Umbilical cord (tissue), 2 donors: ENCODE results near the gene PAGE2. TPM values are rescaled to one million over a fixed set of nuclear protein-coding genes. Genes with fewer than 3 reads are reported as not detected.
A peak's percentile ranks its signal among the peaks of the same experiment; 100 is the strongest.
"Not testable (repeated sequence)": the region's sequence is repeated elsewhere in the genome, so short reads cannot be mapped to it uniquely, and the experiment has no call there.

Experiments
- DNase-seq: peaks from one replicate; pipeline ENCODE4 v3.0.0-alpha.2; 2015; ENCODE audit warnings: low spot score
- total RNA-seq: library from RNA; depleted of rRNA; stranded (reverse); fragments of >200 nt; gene quantifications from one replicate; pipeline ENCODE4 v1.2.3, GENCODE V29; 2014; ENCODE audit warnings: low replicate concordance; ENCODE audit not compliant: insufficient read depth

PAGE2 gene, protein sequence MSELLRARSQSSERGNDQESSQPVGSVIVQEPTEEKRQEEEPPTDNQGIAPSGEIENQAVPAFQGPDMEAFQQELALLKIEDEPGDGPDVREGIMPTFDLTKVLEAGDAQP
- total RNA-seq = not detected

DNA sequence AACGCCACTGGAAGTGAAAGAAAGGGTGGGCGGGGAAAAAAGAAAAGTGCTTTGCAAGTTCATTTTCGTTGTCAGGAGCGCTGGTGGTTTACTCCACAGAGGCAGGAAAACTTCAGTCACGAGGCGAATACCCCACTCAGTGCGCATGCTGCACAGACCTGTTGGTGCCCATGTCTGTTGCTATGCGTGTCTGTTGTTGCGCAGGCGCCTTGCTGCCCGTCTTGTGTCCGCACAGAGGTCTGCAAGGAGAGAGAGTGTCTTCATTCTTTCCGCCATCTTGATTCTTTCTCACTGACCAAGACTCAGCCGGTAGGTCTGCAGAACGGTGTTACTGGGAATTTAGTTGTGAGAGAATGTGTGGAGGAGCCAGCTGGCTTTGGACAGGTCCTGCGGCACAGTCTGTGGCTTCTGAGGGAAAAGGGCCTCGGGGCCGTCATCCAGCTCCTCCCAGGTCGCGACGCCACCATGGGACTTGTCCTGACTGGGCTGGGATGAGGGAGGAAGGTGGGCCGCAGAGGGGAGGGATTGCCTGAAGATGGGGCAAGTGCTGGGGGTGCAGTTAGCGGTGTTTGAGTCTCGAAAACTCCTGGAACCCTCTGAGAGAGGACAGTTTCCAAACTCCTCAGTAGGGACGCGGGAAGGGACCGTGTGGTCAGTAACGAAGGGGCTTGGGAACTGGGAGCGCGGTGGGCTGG is at the start of gene PAGE2:
Gene PAGE2 (plus strand): TSS at position 224 of the 695 bp plus-strand sequence. CDS start 1,003 bp downstream, outside the sequence.
- no peak for DNase-seq

DNA sequence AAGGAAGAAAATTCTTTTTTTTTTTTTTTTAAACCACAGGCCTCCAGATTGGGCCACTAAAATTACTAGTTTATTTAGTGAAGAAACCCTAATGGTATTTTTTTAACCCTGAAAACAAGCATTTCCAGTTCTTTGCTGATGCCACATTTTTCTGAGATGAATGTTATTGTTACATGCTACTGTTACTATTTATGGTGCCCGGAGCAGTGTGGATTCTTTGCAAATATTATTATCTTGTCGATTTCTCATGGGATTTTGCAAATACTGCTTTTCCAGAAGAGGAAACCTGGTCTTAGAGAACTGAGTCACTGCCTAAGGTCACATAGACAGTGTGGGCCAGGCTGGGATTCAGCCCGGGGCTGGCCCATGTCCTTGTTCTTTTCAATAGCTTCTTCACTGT is 49.3 kb upstream of the PAGE2 start:
- no peak for DNase-seq

DNA sequence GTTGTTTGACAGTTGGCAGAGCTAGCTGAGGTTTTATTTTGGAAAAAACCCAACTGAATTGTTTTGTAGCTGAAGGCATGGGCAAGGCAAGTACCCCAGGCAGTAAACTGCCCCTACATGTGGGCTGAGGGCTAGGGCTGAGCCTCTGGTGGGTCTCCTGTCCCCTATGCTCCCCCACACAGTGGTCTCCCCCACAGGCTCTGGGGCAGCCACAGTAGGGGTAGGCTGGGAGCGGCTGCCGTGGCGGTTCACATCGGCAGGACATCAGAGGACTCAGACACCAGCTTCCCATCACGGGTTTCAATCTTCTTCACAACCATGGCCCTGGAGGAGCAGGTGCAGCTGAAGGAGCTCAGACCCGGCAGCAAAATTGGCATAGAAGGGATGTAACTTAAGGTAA is 47.3 kb upstream of the PAGE2 start:
- no peak for DNase-seq

DNA sequence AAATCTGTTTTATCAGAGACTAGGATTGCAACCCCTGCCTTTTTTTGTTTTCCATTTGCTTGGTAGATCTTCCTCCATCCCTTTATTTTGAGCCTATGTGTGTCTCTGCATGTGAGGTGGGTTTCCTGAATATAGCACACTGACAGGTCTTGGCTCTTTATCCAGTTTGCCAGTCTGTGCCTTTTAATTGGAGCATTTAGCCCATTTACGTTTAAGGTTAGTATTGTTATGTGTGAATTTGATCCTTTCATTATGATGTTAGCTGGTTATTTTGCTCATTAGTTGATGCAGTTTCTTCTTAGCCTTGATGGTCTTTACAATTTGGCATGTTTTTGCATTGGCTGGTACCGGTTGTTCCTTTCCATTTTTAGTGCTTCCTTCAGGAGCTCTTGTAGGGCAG is 38.2 kb upstream of the PAGE2 start:
- not testable (repeated sequence) for DNase-seq

DNA sequence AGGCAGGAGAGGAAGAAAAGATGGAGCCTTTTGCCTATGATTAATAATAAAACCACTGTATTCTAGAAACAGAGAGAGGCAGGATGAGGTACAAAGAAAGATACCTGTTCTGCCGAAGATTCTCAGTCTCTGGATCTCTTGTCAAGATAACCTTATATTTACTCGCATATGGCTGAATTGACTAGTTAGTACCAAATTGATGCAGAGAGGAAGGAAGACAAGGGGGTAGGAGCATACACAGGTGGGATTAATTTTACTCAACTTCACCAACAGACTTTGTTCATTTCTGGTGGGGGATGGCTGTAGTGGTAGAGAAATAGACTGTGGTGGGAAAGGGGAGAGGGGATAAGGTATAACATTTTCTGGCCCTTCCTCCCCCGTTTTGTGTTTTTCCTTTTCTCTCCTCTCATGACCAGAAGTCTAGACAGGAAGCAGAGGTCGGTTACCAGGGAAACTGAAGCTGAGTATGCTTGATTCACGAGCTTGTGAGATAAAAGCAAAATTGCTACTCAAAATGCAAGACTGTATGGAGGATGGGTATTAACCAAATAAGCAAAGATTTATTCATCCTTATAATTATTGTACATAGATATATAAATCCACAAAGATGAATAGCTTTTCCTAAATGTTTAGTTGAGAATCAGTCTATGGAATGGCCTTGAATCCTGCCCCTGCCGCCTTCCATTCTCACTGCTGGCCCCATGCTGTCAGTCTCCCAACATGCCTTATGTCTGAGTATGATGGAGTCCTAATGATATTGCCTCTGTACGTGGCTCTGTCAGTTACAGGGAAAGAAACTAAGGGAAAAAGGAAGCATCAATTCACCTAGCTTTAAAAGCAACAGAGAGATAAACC is 31.8 kb upstream of the PAGE2 start:
- DNase-seq = peak; percentile 65

DNA sequence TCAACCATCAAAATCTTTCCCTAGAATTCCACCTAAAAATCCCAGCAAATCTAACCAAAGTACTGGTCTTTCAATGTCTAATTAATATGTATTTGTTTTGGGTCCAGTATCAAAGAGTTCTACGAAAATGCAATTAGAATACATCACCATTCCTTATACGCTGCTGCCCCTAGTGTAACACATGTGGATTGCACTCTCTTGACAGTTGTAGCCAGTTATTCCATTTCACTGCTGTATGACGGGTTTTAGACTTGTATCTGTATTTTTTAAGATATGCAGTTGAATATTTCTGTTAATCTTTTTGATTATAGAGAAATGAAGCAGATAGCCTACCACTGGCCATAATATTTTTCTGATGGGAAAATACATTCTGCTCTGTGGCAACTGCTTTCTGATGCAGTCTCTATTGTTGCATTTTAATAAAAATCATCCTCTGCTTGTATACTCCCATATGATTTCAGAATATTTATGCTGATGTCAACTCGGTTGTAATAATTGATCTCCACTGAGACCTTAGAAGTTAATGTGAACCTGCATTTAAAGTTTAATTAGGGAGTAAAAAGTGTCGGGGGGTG is 31.1 kb upstream of the PAGE2 start:
- peak; percentile 27 for DNase-seq

DNA sequence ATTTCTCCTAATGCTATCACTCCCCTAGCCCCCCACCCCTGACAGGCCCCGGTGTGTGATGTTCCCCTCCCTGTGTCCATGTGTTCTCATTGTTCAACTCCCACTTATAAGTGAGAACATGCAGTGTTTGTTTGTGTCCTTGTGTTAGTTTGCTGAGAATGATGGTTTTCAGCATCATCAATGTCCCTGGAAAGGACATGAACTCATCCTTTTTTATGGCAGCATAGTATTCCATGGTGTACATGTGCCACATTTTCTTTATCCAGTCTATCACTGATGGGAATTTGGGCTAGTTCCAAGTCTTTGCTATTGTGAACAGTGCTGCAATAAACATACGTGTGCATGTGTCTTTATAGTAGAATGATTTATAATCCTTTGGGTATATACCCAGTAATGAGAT is 21.6 kb upstream of the PAGE2 start:
- DNase-seq = not testable (repeated sequence)

DNA sequence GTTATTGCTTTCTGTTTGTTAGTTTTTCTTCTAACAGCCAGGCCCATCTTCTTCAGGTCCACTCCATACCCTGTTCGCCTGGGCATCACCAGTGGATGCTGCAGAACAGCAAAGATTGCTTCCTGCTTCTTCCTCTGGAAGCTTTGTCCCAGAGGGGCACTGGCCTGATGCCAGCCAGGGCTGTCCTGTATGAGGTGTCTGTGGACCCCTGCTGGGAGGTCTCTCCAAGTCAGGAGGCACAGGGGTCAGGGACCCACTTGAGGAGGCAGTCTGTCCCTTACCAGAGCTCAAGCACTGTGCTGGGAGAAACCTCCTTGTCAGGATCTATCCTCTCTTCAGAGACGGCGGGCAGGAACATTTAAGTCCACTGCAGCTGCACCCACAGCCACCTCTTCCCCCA is 16.5 kb upstream of the PAGE2 start:
- DNase-seq = no peak

DNA sequence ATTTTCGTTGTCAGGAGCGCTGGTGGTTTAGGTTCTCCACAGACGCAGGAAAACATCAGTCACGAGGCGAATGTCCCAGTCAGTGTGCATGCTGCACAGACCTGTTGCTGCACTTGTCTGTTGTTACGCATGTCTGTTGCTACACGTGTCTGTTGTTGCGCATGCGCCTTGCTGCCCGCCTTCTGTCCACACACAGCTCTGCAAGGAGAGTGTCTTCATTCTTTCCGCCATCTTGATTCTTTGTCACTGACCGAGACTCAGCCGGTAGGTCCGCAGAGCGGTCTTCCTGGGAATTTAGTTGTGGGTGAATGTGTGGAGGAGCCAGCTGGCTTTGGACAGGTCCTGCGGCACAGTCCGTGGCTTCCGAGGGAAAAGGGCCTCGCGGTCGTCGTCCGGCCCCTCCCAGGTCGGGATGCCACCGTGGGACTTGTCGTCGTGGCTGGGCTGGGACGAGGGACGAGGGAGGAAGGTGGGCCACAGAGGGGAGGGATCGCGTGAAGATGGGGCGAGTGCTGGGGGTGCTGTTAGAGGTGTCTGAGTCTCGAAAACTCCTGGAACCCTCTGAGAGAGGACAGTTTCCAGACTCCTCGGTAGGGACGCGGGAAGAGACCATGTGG is 13.9 kb upstream of the PAGE2 start, which contains the start of gene PAGE2B:
Gene PAGE2B (plus strand): TSS at position 180 of the 617 bp plus-strand sequence. CDS start 1,012 bp downstream, outside the sequence.
- DNase-seq = no peak

DNA sequence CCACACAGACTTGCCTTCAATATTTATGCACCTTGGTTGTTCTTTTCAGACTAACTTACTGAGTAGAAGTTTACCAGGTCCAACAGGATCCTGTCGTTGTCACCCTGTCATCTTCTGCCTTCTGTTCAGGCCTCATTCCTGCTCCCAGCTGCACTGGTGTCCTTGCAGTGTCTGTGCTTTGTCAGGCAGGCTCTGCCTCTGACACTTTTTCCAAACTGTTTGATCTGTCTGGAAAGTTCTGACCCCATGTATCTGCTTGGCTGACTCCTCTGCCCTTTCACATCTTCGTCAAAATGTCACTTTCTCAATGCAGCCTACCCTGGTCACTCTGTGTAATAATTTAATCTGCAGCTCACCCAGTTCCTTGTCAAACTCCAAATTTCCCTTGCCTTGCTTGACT is 9.9 kb downstream of the PAGE2 start:
- DNase-seq = no peak

DNA sequence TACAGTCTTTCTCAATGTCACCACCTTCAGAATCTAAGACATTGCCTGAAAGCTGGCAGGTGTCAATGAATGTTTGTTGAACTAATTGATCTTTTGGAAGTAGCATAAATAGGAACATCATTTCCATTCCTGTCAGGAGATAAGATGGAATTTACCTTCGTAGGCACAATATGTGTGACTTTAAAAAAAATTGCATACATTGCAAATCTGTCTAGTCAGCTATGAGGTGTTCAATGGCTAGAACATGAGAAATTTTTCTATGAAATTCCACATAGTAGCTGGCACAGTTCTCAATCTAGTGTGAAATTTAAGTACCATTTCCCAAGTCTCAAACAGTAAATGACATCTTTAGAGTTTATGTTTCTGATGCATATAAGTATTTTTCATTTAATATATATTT is 10.3 kb downstream of the PAGE2 start:
- DNase-seq = no peak

DNA sequence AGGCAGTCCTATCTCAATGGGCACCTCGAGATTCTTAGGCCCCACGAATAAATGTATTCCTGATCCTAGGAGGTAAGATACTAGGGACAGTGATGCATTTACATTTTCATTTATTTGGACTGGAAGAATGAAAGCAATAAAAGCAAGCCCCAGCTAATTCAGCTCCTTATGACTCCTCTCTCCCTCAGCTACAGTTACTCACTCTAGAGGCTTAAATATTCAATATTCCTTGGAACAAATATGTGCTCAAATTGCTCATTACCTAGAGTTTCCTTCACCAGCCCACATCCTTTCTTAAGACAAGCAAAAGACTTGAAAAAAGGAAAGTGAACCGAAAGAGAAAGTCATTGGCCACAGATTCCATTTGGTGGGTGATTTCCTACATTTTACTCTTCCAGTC is 13.9 kb downstream of the PAGE2 start:
- DNase-seq = no peak

DNA sequence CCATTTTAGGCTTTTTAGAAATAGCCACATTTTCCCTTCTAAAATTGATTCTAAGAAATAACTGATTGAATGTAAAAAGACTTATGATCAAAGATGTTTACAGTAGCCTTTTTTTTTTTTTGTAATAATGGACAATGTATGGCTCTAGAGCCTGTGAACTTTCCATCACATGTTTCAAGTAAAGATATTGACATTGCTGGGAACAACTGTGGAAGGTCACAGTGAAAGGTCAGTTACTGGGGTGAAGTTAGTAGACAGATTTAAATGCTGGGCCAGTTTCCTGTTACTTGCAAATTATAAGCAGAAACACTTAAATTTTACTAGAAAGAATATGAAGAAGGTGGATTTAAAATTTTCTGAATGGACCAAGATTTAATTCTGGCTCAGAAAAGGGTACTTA is 18.4 kb downstream of the PAGE2 start:
- DNase-seq = no peak

DNA sequence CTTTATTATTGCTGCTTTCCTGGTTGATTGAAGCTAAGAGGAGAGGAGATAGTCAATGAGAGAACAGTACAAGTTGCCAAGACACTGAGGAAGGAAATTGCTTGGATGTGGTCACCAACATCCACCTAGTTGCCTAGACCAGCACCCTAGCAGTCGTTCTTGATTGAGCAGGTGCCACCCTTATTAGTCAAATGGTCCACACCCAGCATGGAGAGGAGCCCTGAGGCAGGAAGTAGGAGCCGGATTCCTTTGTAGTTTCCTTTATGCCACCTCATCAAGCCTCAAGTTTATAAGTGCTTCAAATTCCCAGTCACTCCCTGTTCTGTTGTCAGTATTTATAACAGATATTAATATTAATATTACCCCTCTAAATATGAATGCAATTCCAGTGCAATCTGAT is 19.1 kb downstream of the PAGE2 start:
- no peak for DNase-seq

DNA sequence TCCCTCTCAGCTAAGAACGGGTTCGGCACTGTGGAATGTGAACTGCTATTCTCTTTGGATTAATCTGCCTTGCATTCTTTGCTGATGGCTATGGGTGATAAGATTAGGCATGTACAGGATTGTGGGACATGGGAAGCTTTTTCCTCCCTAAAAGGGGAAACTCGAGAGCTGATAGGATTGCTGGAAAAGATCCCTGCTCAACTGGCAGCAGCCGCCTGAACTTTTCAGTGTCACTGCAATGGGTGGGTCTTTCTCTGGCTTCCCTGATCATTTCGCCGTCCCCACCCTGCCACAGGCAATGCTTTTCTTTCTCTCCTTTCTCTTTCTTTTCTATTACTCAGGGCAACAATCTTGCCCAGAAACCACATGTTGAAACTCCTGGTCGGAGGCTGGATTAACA is 20.5 kb downstream of the PAGE2 start:
- peak; percentile 26 for DNase-seq

DNA sequence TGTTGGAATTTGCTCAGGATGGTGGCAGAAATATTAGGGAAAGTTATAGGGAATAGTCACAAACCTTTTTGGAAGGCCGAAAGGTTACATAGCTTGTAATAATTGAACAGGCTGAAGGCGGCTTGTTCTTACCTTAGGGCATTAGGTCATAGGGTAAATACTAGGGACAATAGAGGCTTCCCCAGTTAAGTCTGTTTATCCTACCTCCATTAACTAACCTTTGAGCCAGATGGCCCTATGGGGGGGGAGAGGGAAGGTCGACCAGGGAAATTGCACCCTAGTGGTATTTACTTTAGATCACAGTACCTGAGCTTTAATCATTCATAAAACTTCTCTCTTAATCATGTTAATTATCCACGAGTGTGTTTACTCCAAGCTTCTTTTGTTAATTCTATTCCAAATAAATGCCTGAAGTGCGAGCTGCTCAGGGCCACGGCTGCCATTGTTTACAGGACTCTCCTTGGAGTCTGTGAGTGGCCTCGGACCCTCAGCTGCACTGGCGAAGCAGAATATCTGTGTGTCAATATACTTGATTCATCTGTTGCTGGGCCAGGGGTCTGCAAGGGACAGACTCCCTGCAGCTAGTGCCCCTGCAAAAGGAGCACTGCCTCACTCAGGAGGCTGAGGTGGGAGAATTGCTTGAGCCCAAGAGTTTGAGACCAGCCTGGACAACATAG is 22.9 kb downstream of the PAGE2 start:
- DNase-seq = no peak

DNA sequence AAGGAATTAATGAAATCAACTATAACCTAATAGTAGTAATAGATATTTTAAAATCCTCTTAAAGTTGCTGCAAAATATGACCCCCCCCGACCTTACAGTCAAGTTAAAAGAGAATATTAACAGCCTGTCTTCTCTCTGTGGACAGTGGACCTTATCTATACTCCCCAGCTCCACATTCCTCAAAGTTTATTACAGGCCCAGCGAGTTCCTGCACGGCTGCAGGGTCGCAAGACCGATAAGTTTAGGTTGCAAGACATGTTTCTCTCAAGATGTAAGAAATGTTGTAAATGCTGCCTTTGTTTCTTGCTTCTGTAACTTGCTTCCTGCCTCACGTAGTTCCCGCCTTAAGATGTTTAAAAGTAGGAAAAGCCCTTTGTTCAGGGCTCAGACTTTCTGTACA is 27.8 kb downstream of the PAGE2 start:
- not testable (repeated sequence) for DNase-seq

DNA sequence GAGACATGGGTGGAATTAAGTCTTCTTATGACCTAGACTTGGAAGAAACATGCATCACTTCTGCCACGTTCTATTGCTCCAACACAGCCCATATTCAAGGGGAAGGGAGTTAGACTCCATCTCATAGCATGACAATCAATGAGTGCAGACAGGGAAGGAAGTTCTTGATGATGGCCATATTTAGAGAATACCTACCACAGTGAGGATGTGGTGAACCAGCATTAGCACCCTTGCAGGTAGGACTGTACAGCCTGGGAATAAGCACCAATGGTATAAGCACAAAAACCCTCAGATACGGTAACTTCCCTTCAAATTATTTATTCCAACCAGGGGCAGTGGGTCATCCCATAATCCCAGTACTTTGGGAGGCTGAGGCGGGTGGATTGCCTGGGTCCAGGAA is 29.8 kb downstream of the PAGE2 start:
- no peak for DNase-seq

DNA sequence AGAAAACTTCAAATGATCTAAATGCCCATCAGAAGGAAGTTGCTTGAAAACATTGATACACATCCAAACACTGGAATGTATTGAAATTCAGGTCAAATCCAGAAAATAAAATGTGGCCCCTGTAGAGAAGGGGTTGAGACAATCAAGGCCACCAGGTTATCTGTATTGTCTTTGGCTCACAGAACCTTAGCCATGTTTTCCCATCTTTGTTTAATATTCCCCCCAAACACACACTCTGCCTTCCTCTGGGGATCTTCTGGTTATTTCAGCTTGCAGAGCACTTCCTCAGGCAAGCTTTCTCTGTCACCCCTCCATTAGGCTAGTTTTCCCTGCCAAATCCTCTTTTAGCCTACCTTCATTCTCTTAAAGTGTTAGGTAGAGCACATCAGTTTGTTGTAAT is 30.5 kb downstream of the PAGE2 start:
- DNase-seq = no peak

DNA sequence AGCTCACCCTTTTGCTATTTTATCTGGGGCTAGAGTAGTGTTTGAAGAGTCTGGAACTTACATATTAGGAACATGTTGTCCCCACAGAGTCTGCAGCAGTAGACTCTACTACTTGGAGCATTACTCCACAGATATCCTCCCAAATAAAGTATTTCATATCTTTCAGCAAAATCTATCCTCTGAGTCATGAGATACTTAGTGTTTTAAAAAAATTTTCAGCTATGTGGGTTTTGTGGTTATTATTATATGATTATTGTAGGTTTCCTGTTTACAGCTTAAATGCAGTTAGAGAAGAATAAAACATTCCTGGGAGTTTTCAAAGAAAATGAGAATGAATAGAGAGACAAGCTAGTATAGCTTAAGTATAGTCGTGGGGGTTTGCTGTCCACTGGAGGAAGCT is 30.9 kb downstream of the PAGE2 start:
- DNase-seq = no peak

DNA sequence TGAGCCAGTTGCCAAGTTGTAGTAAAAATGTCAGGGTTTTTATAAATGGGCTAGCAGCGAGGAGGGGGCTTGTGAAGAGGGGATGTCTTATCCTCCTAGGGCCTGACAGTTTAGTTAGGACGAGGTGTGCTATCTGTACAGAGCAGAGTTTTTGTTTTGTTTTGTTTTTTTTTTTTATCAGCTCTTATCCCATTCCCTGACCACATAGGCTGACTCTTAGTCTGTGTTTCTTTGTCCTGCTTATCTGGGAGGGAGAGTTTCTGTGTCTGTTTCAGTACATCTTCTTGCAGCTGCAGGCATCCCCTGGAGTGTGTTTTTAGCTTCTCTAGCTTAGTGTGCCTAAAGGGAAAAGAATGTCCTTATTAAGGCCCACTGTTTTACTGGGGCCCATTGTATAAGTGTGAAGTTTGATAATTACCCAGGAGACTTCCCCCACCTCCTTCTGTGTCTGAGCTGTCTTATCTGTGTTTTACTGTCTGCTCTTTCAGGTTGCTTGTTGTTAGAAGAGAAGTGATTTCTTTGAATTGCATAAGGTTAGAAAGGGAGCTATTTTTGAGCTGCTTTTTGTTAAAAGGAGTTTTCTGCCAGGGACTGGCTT is 32.0 kb downstream of the PAGE2 start:
- no peak for DNase-seq
